GM15510 (cell line): Measurements from ENCODE around the gene MLXIP.

ENCODE experiments used
- POLR2A ChIP-seq: IDR thresholded peaks from 3 replicates; pipeline ENCODE4 v1.6.1; 2011; ENCODE audit warnings: borderline replicate concordance; ENCODE audit not compliant: insufficient read length; ENCODE audit errors: extremely low read depth

Gene MLXIP

GRCh38 chr12:122116707-122117535 is 38.4 kb downstream of the MLXIP start:
- no peak for TF ChIP-seq POLR2A

GRCh38 chr12:122117979-122118378 is 39.4 kb downstream of the MLXIP start:
- TF ChIP-seq POLR2A = no peak

- no peak for TF ChIP-seq POLR2A
Observed at GRCh38 chr12:122121745-122122144, 43.2 kb downstream of the MLXIP start.

GRCh38 chr12:122123051-122123760 is 44.6 kb downstream of the MLXIP start:
- TF ChIP-seq POLR2A = no peak

GRCh38 chr12:122123761-122124145 is 45.2 kb downstream of the MLXIP start:
- TF ChIP-seq POLR2A = no peak

- no peak for TF ChIP-seq POLR2A
Observed at GRCh38 chr12:122124370-122124769, 45.8 kb downstream of the MLXIP start.

GRCh38 chr12:122125452-122126341 is 47.1 kb downstream of the MLXIP start:
- TF ChIP-seq POLR2A = no peak

- TF ChIP-seq POLR2A = no peak
Observed at GRCh38 chr12:122126342-122126635, 47.7 kb downstream of the MLXIP start.

- no peak for TF ChIP-seq POLR2A
Observed at GRCh38 chr12:122126713-122127597, 48.4 kb downstream of the MLXIP start.

GRCh38 chr12:122127839-122128238 is 49.3 kb downstream of the MLXIP start:
- TF ChIP-seq POLR2A = no peak

- TF ChIP-seq POLR2A = no peak
Observed at GRCh38 chr12:122128481-122128880, 49.9 kb downstream of the MLXIP start.

GRCh38 chr12:122129131-122129530 is 50.6 kb downstream of the MLXIP start:
- TF ChIP-seq POLR2A = no peak

GRCh38 chr12:122130150-122130549 is 51.6 kb downstream of the MLXIP start:
- no peak for TF ChIP-seq POLR2A
